Fibroblast of skin of scalp (primary cell): ENCODE results near the gene TOM1. TPM values are rescaled to one million over a fixed set of nuclear protein-coding genes. Genes with fewer than 3 reads are reported as not detected.
A peak's percentile ranks its signal among the peaks of the same experiment; 100 is the strongest.

ENCODE experiments used
- DNase-seq: peaks from one replicate; pipeline ENCODE4 v3.0.0-alpha.2; 2013
- polyA plus RNA-seq, 2 experiments: library from polyadenylated mRNA; unstranded; fragments of 120-200 nt; gene quantifications; one replicate each; pipeline ENCODE4 v1.2.1, GENCODE V29; 2013; ENCODE audit not compliant: insufficient read length in 2 of 2

TOM1 gene
- 37.2 TPM for polyA plus RNA-seq (2013, experiment 1 of 2; ENCODE audit: insufficient read length)
- 33.4 TPM for polyA plus RNA-seq (2013, experiment 2 of 2; ENCODE audit: insufficient read length)

DNA sequence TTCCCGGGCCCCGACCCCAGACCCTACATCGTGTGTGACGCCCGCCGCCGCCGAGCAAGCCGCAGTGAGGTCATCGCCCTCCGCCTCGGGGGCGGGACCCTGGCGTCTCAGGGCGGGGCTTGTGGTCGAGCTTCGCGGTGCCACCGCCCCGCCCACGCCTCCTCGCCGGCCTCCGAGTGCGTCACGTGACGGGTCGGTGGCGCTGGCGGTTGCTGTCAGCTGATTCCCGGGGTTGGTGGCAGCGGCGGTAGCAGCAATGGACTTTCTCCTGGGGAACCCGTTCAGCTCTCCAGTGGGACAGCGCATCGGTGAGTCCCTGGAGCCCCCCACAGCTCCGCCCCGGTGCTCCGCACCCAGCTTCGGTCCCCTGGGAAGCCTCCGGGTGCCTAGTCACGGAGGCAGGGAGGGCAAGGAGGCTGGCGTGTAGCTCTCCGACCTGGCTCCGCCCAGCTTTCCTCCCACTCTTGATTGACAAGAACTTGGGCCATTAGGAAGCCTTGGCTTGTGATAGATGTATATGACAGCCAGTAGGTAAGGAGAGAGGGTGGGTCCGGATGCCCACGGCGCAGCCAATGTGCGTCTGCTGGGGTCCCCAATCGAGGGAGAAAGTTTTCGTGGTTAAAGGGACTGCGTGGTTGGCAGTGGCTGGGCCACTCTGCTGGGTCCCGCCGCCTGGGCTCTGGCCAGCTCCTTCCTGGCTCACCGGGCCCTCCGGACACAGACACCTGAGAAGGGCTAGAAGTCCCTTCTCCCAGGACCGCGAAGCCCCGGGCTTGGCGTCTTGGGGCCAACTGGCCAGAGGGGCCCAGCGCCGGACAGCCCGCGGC lies at the start of gene TOM1:
Gene TOM1, plus strand, starts transcription at position 222 of the 827 bp plus-strand sequence. Its CDS starts 35 bp downstream, at position 257.
- peak; percentile 99 for DNase-seq

DNA sequence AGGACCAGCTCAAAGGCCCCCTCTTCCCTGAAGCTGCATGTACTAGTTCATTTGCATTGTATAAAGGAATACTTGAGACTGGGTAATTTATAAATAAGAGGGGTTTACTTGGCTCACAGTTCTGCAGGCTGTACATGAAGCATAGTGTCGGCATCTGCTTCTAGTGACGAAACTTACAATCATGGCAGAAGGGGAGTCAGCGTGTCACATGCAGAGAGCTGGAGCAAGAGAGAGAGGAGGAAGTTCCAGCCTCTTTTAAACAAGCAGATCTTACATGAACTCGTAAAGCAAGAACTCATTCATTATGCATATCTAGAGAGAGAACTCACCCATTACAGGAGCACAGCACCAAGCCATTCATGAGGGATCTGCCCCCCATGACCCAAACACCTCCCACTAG lies 49.5 kb upstream of the TOM1 start:
- DNase-seq: no peak

DNA sequence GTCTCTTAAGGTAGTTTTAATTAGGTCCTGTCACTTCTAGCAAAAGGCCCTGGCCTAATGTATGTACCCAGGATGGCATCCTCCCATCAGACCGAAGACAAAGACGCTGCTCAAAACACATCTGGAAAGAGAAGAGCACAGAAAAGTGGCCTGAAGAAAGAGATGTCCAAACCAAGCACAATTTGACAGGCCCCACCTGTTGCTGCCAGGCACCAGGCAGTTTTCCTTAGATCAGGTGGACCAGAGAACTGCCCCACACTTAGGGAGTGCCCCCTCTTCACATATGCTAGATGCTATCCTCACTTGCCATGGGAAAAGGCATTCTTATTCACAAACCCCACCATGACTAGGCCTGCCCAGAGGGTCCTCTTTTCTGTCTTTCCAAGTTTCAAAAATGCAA lies 45.7 kb upstream of the TOM1 start:
- no peak for DNase-seq

DNA sequence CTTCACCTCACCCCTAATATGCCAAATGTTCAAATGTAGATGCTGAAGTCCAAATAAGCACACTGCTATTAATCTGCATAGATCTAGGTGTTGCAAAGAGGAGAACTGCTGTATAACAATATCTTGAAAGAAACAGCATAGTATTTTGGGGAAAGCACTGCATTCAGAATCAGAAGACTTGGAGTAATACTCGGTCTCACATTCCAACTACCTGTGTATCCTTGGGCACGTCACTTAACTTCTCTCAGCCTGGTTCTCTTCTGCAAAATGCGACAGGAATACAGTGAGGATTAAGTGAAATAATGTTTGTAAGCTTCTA lies 42.7 kb upstream of the TOM1 start:
- no peak for DNase-seq

DNA sequence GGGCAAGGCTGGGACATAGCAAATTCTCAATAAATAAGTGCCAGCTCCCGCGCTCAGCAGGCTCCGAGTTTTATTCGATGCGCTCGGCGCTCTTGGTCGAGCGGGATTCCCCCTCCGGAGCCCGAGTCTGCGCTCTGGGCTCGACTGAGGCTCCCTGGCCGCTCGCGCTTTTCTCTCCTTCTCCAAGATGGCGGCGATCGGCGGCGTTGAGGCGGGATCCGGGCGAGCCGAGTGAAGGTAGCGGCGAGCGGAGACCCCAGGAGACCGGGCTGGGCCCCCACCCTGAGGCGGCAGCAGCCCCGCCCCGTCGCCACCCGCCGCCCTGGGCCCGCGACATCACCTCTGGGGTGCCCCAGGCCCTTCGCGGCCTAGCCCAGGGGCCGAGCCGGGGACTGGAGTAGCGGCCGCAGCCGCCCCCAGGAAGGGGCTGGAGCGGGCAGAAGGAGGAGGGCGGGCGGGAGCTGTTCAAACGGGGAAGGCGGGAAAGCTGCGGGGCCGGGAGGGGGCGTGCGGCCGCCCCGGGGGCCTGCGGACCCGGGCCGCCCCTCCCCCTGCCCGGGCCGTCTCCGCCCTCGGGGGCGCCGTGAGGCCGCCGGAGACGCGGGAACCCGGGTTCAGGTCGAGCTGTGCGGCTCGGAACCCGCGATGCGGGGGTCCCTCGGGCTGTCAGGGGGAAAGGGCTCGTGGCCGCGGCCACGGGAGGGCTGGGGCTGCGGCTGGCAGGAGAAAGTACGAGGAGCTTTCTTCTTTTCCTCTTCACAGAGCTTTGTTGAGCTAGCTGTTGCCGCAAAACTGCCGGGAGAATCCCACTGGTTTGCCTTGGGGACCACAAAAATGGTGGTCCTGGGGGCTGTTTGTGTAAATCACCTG lies 42.1 kb upstream of the TOM1 start, which contains the start of gene HMGXB4:
Gene HMGXB4, plus strand, starts transcription at position 173 of the 870 bp plus-strand sequence. CDS start 4,898 bp downstream, outside the sequence.
- DNase-seq: peak; percentile 91

DNA sequence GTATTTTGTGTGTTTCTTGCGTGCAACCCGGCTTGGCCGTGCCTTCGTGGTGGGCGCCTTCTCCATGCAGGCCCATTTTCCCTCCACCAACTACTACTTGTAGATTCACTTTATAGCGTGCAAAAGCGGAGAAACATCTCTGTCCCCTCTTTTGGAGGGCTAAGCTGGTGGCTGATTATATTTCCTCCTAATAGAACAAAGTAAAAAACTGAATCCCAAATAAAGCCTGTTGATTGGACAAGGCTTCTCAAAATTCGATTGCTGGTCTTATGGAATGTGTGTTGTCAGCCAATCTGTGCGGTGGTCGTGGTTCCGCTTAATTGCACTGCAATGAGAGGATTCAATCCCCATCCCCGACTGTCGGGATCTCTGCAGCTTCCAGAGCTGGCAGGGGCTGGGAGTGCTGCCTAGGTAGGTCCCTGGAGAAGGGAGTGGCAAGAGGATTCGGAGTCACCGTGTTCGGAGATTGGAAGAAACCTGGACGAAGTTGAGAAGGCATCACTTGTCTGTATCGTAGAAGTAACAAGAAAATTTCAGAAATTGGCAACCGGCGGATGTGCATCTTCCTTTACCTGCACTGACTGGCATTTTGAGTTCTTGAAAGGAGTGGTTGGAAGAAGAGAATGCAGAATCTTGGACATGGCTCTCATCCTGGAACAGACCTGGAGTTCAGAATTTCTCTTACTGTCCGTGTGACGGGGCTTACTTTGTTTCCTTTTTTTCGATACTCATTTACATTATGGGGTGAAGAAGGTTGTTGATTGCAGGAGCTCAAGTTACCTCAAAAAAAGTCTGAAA lies 41.3 kb upstream of the TOM1 start:
- peak; percentile 39 for DNase-seq

DNA sequence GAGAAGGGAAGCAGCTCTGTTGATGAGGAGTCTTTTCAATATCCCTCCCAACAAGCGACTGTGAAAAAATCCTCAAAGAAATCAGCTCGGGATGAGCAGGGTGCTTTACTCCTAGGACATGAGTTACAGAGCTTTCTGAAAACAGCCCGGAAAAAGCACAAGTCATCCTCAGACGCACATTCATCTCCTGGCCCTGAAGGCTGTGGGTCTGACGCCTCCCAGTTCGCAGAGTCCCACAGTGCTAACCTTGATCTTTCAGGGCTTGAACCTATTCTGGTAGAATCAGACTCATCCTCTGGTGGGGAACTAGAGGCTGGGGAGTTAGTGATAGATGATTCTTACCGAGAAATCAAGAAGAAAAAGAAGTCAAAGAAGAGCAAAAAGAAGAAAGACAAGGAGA lies 34.7 kb upstream of the TOM1 start:
- no peak for DNase-seq

DNA sequence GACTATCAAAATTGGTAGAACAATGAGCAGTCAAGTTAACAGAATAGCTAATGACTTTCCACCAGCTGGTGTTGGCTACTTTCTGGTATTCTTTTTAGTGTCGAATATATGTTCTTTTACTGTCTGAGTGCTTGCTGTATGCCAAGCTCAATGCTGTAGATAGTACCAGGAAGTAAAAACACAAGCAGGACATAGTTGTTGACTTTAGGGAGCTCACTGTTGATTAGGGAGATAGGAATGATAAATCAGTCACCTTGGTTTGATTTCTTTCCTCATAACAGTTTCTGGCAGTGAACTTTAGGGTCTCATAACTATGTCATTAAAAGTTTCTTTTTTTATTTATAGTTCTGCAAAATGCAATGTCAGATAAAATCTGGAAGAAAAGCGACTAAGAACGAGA lies 33.4 kb upstream of the TOM1 start:
- DNase-seq: no peak

DNA sequence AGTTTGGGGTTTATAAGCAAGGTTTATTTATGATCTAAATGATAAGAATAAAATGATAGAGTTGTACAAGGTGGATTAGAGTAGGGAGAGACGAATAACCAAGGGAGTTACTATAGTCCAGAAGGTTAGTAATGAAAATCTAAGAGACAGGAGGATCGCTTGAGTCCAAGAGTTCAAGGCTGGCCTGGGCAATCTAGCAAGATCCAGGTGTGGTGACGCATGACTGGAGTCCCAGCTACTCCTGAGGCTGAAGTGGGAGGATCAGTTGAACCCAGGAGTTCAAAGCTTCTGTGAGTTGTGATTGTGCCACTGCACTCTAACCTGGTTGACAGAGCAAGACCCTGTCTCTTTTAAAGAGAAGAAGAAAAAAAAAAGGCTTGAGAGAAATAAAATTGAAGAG lies 30.1 kb upstream of the TOM1 start:
- no peak for DNase-seq

DNA sequence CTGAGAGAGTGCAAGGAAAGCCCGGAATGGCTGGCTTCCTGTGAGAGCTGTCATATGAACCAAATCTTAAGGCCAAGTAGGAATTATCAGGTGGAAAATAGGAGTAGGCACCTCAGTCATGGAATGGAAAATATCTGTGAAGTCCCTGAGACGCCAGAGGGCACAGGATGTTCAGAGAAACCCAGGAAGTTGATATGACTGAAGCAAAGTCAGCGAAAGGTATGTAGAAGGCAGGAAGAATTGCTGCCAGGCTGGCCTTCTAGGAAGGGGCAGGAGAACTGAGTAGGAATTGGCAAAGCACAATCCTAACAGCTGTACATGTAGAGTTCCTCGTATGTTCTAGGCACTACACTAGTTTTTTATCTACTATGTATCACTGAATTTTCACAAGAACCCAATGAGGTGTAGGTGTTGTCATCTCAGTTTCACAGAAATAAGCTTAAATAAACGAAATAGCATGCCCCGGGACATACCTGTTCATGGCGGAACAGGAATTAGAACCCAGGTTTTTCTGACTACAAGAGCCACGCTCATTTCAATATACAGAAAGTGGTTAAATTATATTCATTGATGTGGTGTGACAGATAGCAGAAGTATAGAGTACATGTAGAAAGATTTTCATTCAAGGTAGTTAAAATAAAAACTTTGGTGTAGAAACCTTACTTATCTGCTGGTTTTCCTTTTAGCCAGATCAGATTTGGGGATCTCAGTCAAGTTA lies 25.4 kb upstream of the TOM1 start:
- DNase-seq: no peak

DNA sequence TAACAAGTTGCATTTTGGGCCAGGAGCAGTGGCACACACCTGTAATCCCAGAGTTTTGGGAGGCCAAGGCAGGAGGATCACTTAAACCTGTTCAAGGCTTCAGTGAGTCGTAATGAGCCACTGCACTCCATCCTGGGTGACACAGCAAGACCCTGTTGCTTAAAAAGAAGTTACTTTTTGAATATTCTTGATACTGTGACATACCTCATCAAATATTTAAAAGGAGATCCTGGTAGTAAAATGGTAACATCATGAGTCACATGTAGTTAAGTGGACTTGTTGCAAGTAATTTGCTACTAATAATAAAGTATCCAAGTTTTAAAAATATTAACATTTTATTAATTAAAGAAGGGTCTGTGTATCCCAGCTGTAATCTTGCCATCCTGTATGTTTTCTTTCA lies 24.1 kb upstream of the TOM1 start:
- peak; percentile 22 for DNase-seq

DNA sequence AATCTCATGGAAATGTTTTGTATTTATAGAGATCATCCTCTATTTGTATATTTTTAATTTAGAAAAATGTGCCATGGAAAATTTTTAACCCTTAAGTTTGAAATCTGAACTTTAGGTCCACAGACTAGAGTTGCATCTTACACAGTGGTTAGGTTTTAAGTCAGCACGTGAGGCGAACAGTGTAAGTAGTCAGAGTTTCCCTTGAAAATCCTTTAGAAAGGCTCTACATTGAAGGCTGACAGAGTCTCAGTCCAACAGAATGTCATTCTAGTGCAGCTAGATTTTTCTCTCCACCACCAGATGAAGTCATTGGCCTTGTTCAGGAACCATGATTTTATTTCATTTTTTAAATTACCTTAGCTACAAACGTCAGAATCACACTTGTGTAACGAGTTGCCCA lies 23.7 kb upstream of the TOM1 start:
- no peak for DNase-seq

DNA sequence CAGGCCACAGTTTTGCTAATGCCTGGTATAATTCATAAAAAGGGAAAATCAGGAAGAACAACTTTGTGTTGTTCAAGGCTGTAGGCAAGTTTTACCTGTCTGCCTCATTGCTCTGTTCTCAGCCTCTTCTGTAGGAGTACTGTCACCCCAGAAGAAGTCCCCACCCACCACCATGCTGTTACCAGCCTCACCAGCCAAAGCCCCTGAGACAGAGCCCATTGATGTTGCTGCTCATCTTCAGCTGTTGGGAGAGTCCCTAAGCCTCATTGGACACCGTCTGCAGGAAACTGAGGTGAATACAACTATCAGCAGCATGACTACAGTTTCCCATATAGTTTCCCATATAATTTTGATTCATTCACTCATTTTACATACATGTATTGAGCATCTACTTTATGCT lies 11.6 kb upstream of the TOM1 start:
- no peak for DNase-seq

DNA sequence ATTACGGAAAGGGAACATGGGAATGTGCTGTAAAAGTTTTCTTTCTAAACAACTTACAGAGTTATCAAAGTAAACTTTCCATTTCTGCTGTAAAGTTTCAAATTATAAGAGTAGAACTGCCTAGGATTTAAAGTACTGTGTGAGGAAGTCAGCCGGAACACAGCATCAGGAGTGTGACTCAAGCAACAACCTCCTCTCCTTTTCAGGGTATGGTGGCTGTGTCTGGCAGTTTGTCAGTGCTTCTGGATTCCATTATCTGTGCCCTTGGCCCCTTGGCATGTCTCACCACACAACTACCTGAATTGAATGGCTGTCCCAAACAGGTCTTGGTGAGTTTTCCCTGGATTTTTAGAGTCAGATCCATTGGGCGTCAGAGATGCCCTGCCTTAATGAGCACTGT lies 6.9 kb upstream of the TOM1 start:
- DNase-seq: no peak

DNA sequence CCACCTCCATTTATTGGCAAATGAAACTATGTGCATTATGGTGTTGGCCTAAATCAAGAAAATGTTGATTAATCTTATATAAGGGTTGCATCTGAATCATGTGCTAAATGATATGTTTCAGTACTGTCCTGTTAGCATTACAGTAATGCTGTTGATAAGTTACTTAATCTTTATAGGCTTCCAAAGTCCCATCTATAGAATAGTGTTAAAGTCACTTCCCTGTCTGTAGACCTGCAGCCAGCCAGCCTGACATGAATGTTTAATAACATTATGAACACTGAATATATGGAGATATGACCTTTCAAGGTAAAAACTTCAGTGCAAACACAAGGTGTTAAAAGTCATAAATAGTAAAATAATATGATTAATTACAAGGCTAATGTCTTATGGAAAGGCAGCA lies 3.6 kb upstream of the TOM1 start:
- DNase-seq: no peak

DNA sequence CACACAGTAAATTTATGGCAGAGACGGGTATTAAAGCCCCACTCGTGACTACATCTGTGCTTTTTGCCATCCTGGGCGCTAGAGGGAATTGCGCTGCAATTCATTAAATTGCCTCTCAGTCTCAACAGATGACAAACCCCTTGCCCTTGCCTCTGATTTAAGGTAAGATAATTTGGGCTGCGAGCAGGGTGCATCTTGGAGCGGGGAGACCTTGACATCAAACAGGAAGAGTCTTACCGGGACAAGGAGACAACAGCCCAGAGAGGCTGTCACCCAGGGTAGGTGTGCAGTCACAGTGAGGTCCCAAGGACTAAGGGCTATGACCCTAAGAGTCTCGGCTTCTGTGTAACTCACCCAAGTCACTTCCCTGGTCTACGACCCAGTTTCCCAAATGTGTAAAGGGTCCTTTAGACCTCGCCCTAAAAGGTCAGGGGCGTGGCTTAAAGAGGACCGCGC lies 449 bp upstream of the TOM1 start:
- DNase-seq: peak; percentile 28

DNA sequence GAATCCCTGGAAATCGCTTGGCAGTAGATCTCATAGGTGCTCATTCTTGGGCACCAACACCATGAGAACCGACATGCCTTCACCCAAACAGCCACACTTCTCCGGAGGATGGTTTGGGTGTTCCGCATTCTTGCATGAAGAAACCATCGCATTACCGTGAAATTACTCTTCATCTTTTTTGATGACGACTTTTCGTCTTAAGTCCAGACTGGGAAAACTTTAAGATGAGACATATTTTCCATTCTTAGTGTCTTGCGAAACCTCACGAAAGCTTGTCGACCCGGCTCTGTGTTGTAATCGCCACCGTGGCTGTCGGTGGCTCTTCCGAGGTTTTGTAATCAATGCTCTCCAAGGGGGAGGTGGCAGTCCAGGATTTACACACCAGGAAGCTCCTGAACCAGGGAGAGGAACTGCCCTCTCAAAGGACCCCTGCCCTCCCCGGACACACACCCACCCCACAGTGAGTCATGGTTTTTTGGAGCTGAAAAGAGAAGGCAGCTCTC lies 1.7 kb downstream of the TOM1 start:
- DNase-seq: peak; percentile 87

DNA sequence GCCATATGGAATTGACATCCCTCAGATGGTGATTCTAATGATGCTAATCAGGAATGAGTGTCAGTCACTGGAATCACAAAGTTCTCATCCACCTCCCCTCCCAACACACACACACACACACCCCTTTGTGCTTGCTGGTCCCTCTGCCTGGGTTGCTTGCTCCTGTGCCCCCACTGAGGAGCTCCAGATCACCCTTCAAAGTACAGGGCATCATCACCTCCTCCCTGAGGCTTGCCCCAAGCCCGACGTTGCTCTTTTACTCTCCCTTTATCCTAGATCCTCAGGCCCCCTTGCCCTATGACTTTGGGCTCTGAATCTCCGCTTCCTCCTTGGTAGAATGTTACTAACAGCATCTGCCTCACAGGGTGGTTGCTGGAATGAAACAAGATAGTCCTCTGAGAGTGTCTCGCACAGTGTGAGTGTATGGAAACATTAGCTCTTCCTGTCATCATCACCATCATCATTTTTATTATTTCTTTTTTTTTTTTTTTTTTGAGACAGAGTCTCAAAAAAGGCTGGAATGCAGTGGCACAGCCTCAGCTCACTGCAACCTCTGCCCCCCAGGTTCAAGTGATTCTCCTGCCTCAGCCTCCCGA lies 3.4 kb downstream of the TOM1 start:
- peak; percentile 43 for DNase-seq

DNA sequence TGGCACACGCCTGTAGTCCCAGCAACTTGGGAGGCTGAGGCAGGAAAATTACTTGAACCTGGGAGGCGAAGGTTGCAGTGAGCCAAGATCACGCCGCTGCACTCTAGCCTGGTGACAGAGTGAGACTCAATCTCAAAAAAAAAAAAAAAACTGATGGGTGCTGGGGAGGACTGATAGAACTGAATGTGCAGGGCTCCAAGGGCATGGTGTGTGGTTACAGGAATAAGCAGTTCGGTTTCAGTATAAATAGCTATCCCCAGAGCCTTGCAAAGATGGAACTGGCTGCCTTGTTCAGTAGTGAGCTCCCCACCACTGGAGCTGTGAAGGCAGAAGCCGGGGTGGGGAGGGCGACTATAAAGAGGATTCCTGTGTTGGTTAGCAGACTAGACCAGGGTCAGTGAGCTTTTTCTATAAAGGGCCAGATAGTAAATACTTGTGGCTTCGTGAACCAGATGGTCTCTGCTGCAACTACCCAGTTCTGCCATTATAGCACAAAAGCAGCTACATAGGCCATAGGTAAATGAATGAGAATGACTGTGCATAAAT lies 5.9 kb downstream of the TOM1 start:
- no peak for DNase-seq

DNA sequence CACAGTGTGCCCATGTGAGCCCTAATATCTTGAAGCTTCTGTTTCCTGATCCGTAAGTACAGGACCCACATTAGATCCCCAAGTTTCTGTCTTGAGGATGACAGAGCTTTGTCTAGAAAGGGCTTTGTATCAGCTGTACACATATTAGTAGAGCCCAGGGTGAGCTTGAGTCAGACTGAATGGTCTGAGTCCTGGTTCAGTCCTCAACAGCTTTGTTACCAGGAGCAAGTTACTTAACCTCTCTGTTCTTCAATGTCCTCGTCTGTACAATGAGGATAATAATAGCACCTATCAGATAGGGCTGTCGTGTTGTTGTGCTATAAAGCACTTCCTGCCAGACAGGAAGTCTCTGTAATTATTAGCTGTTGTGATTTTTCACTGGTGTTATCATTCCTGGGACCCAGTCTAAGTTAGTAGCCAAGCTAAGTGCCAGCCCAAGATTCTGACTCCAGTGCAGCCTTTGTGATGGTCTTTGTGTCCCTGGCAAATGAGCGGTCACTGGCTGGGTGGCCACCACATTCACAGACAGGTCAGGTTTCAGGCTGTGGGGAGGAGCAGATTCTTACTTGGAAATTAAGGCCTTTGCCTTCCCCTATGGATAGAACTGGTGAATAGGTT lies 6.8 kb downstream of the TOM1 start:
- no peak for DNase-seq

DNA sequence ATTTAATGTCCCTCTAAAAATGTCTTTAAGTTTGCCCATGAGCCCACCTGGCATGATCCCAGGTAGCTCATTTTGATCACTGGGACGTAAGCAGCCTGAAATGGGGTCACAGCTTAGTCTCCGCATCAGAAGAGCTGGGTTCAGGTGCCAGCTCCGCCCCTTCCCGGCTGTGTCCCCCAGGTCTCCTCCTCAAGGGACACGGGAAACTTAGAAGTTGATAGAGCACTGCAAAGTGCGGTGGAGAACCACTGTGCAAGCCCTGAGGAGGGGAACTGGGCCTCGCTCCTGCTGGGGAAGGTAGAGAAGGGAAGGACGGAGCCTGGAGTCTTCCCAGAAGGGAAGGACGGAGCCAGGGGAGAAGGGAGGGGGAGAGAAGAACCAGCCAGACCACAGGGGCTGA lies 7.7 kb downstream of the TOM1 start:
- no peak for DNase-seq
